Activated naive CD4-positive, alpha-beta T cell (primary cell): ENCODE data around the gene PRMT3.
"Not testable (repeated sequence)": the region's sequence is repeated elsewhere in the genome, so short reads cannot be mapped to it uniquely, and the experiment has no call there.

ENCODE experiments used
- DNase-seq, 4 experiments: peaks; one replicate each; lab custom pipeline; 2025; lab: John Stamatoyannopoulos, UW

PRMT3 gene

DNA sequence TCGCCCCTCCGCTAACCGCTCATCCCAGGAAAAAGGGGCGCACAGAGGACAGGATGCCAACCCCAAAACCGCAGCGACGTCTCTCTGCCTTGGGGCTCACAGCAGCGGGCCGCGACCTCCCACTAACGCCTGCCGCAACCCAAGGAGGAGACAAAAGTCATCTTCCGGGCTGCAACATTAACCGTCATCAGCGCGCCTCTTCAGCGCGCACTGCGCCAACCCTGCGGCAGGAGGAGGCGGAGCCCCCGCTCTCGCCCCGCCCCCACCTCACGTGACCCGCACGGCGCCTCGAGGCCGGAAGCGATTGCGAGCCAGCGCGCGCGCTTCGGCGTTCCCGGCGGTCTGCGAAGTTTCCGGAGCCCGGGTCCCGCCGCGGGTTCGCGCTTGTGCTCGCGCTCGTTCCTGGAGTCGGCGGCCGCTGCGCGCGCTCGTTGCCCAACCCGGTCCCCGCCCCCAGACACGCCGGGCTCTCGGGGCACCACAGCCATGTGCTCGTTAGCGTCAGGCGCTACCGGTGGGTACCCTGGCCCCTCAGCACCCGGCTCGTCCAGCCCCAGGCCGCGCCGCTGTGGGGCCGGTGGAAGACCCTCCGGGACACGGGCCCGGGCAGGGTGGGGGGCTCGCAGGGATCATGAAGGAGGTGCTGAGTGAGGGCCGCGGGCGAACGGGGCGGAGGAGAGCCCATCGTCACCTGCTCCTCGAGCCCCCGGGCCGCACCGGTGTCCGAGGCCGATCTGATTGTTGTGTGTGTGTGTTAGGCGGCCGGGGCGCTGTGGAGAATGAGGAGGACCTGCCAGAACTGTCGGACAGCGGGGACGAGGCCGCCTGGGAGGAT, at the start of gene PRMT3:
PRMT3 (plus strand) TSS at position 456 of the 835 bp plus-strand sequence; CDS start at position 487, 31 bp downstream.
- DNase-seq: peak; percentile 93 to 98 (median 98)

DNA sequence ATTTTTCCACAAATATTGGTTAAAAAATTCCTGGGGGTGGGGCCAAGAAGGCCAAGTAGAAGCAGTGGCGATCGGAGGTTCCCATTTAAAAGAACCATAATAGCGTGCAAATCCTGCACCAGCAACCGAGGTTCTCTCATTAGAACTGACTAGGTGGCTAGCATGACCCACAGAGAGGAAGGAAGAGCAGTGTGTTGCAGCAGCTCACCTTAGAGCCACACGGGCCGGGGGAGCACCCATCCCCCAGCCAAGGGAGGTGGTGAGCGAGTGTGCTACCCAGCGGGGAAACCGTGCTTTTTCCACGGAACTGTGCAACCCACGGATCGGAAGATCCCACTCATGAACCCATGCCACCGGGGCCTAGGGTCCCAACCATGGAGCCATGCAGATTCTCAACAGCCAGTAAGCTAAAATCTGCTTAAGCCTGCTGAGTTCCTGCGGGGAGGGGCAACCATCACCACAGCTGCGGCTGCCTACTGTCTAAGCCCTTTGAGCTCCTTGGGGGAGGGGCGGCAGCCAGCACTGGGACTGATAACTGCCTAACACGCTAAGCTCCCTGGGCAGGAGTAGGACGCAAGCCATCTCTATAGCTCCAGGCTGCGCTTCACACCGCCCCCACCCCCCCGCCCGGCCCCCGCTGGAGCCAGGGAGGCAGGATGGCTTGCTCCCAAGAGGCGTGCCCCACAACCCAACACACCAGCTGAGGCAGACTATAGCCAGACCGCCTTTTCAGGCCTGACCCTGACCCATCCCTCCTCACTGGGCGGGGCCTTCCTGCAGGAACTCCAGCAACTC, 45.0 kb upstream of the PRMT3 start:
- DNase-seq: no peak

GRCh38 chr11:20351136-20351535, 36.4 kb upstream of the PRMT3 start:
- no peak for DNase-seq

GRCh38 chr11:20351751-20352262, 35.7 kb upstream of the PRMT3 start:
- DNase-seq: no peak

DNA sequence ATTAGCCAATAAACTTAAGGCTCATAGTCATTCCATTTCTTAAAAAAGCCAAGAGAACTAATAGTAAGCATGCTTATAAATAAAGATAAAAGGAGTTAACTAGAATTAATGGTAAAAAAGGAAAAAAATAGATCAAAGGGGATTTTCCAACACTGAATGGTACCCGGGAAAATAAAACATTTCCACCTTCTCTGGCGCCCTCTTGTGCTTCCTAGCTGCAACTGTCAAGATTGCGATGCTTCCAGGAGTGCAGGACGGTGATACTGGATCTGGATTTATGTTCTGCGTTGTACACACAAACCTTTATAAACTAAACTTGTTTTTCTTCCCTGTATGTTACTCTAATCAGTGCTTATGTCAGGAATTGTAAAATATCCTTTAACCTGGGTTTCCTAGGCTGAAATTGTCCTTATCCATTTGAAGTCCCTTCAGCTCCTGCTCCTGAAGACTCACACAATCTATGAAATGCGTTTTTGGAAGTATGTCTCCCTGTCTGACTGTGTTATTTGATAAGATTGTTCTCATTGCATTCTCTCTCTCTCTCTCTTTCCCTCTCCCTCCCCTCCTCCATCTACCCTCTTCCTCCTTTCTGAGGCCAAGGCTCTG, 33.6 kb upstream of the PRMT3 start:
- no peak for DNase-seq

GRCh38 chr11:20355221-20356219, 32.0 kb upstream of the PRMT3 start:
- peak in 1 of 4 experiments; percentile 8 for DNase-seq

- no peak for DNase-seq
Observed at GRCh38 chr11:20357150-20357549, 30.4 kb upstream of the PRMT3 start.

- no peak for DNase-seq
Observed at GRCh38 chr11:20360650-20361049, 26.9 kb upstream of the PRMT3 start.

DNA sequence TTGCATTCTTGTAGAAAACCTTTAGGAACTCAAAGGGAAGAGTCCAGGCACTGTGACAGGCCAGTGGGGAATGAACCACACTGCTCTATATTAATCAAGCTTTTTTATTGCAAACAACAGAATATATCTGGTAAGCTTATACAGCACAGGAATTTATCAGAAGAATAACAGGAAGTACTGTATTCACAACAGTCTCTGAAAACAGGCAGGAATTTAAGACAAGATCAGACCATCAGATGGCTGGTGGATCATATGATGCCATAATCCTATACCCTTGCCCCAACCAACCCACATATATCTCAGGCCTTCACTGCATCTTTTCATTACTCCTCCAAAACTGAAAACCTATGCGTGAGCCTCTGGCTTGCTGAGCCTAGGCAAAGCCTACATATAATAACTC, 25.0 kb upstream of the PRMT3 start:
- no peak for DNase-seq

DNA sequence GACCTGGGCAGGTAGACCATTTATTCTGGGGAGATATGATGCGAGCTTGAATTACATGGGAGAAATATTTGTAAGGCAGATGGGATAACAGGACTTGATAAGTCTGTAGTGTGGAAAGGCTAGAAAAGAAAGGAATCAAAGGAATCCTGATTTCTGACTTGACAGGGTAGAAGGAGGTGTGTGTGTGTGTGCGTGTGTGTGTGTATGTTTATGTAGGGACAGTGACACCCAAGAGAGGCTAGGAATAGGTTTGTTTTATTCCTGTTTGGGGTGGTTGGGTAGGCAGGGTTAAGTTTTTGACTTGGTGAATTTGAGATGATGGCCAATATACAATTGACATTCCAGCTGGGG, 24.4 kb upstream of the PRMT3 start:
- no peak for DNase-seq

GRCh38 chr11:20363500-20364340, 23.8 kb upstream of the PRMT3 start, which contains the start of gene HTATIP2:
TSS of gene HTATIP2 (plus strand) at chr11:20363714. CDS start at chr11:20364238, 524 bp downstream.
- DNase-seq: peak; percentile 11 to 62 (median 38)

DNA sequence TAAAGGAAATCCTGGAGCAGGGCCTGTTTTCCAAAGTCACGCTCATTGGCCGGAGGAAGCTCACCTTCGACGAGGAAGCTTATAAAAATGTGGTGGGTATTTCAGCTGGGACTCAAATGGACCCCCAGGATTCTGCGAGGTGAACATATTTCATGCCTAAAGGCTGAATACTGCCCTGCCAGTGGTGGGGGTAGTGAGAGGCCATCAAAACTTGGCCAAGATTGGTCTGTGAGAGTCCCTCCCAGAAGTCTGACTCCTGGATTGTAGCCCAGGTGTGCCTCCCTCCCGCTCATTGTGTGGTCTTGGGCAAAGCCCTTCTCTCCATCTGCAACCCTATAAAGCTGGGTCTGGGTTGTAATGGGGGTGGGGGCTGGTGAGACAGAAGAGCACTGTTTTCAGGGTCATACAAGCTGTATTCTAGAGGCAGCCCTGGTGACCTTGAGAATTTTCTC, 23.1 kb upstream of the PRMT3 start:
- DNase-seq: no peak

DNA sequence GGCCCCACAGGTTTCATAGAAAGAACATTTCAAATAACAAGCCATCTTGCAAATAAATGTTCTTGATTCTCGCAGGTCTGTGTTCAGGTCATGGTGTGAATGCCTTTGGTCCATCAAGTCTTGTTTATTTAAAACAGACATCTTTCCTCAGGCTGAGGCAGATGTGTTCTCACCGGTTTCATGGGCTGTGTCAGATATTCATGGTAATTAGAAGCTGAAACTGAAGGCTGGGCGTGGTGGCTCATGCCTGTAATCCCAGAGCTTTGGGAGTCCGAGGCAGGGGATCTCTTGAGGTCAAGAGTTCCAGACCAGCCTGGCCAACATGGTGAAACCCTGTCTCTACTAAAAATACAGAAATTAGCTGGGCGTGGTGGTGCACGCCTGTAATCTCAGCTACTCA, 22.1 kb upstream of the PRMT3 start:
- DNase-seq: not testable (repeated sequence)

DNA sequence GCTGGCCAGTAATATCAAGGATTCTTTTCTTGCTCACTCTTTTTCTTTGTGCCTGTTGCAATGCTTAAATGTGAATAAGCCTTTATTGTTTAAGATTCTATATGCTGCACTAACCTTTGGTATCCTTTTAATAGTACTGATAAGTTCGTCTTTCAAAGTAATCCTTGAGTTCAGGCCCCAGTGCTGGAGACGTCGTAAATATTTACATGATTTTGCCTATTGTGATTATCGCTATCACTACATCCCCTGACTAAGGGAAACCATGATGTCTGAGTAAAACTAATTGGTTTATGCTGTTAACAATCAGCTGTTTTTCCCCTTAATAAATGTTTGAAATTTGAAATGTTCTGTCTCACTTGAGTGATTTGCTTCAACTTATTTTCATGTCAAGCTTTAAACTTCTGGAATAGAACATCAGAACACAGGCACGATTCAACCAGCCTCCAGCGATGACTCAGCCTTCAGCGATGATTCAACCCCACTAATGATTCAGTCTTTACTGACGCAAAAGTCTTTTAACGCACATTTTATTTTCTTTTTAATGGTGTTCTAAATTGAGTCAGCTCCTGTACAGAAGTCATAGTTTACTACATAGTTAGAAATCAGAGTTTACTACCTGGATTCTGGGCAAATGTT, 20.1 kb upstream of the PRMT3 start:
- DNase-seq: no peak

DNA sequence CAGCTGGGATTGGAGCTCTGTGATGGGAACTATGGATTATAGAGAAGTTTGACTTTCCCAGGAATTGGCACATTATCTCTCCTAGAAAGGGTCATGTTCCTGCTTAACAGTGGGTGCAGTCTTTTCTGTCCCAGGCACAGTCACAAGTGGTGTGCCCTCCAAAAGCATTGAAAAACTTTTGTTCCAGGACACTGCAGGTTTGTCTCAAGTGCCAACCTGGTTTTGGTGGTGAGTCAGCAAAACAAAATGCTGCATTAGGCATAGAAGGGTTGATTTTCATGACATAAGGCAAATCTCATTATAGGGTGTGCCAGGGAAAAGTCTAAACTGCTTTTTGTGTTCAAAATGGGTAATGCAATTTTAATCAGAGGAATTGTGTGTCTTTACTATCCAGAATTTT, 19.1 kb upstream of the PRMT3 start:
- no peak for DNase-seq

GRCh38 chr11:20369826-20370225, 17.7 kb upstream of the PRMT3 start:
- DNase-seq: no peak

GRCh38 chr11:20372081-20372626, 15.4 kb upstream of the PRMT3 start:
- DNase-seq: no peak

- no peak for DNase-seq
Observed at GRCh38 chr11:20373147-20373546, 14.4 kb upstream of the PRMT3 start.

DNA sequence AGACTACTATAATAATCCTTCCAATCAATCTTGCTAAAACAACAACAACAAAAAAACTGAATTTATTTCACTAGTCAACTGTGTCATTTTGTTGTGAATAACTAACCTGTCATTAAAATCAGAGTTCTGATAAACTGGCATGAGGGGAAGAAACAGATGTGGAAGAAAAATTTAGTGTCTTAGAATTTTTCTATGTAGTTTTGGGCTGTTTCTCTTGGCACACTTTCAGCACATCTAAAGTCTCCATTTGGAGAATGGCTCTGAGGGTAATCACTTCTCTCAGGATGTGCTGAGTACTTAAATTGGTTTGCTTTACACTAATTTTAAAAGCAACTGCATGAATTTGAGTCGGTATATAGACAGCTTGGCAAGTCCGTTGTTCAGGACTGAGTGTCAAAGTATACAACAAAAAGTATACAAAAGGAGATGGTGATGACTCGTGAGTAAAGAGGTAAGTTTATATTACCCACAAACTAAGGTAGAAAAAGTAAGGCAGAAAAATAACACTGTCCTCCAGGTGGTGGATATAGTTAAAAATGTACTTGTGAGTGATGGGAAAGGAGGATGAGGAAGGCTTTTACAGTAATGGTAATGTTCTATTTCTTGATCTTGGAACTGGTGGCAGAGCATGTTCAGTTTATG, 13.8 kb upstream of the PRMT3 start:
- DNase-seq: no peak
